Neutrophil (primary cell): Measurements from ENCODE around the gene ZNF277.
"Not testable (repeated sequence)": the region's sequence is repeated elsewhere in the genome, so short reads cannot be mapped to it uniquely, and the experiment has no call there.

Experiments used
- H3K27ac ChIP-seq: fragments of 200-600 bp; sonication (generic); 2 replicates; pipeline ENCODE4 v1.5.1; 2016; ENCODE audit warnings: mild to moderate bottlenecking, moderate library complexity
- H3K27me3 ChIP-seq: fragments of 200-600 bp; sonication (generic); 2 replicates; pipeline ENCODE4 v1.6.0; 2016; ENCODE audit warnings: mild to moderate bottlenecking
- H3K36me3 ChIP-seq: fragments of 200-600 bp; sonication (generic); 2 replicates; pipeline ENCODE4 v1.5.1; 2017
- H3K4me1 ChIP-seq, 2 experiments: fragments of 200-600 bp in 1 of 2; sonication (generic) in 1 of 2; 1 replicate in 1 of 2; 2 replicates in 1 of 2; pipeline versions ENCODE4 v1.5.1 to v1.6.1; 2013 to 2016; ENCODE audit warnings: low read depth in 1 of 2, low read length in 1 of 2, mild to moderate bottlenecking in 1 of 2, moderate library complexity in 1 of 2; ENCODE audit not compliant: control insufficient read depth in 1 of 2, insufficient read depth in 1 of 2
- H3K4me3 ChIP-seq, 2 experiments: fragments of 200-600 bp in 1 of 2; sonication (generic) in 1 of 2; 1 replicate in 1 of 2; 2 replicates in 1 of 2; pipeline ENCODE4 v1.5.1; 2013 to 2016; ENCODE audit warnings: low read depth in 1 of 2, low read length in 1 of 2, mild to moderate bottlenecking in 1 of 2, moderate library complexity in 1 of 2
- H3K9me3 ChIP-seq: fragments of 200-600 bp; sonication (generic); 2 replicates; pipeline ENCODE4 v1.5.1; 2016
- CTCF ChIP-seq: fragments of 200-600 bp; sonication (generic); IDR thresholded peaks from 2 replicates; pipeline ENCODE4 v1.5.1; 2016; ENCODE audit warnings: antibody characterized with exemption

ZNF277 gene

DNA sequence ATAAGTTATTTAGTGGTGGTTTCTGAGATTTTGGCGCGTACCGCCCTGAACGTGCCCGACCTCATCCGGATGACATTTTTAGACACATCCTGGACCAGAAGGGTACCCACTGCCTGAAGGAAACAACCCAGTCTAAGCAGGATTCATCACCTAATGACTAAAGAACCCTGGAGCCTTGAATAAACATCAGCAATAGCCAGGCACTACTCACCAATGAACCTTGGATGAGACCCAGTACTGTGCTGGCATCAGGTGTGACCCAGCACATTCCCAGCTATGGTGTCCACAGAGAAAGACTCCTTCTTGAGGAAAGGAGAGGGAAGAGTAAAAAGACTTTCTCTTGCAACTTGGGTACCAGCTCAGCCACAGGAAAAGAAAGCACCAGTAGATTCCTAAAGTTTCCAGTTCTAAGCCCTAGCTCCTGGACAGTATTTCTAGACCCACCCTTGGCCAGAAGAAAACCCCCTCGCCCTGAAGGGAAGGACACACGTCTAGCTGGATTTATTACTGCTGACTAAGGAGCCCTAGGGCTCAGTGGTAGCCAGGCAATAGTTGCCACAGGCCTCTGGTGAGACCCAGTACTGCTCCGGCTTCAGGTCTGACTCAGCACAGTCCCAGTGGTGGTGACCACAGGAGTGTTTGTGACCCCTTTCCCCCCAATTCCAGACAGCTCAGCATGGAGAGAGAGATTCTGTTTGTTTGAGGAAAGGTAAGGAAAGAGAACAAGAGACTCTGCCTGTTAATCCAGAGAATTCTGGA is 32.5 kb downstream of the ZNF277 start:
- Histone ChIP-seq H3K4me3 (no peak overlapping the region), H3K27me3 (no peaks in the 10 kb centered on the region), H3K27ac (no peak overlapping the region), H3K4me1 (no peaks in the 10 kb centered on the region), H3K36me3 (no peaks in the 10 kb centered on the region), H3K9me3 (no peaks in the 10 kb centered on the region)
- no peak for TF ChIP-seq CTCF

GRCh38 chr7:112248598-112248997 is 42.1 kb downstream of the ZNF277 start:
- Histone ChIP-seq H3K27me3 (no peaks in the 10 kb centered on the region), H3K36me3 (no peaks in the 10 kb centered on the region), H3K4me1 (no peaks in the 10 kb centered on the region), H3K9me3 (no peaks in the 10 kb centered on the region), H3K27ac (no peak overlapping the region), H3K4me3 (no peak overlapping the region)
- TF ChIP-seq CTCF = no peak

GRCh38 chr7:112249967-112250366 is 43.5 kb downstream of the ZNF277 start:
- not testable (repeated sequence) for H3K9me3 ChIP-seq, H3K36me3 ChIP-seq, H3K4me3 ChIP-seq, H3K4me1 ChIP-seq, H3K27ac ChIP-seq, H3K27me3 ChIP-seq

GRCh38 chr7:112252141-112252540 is 45.6 kb downstream of the ZNF277 start:
- H3K27me3 ChIP-seq = no peaks in the 10 kb centered on the region
- TF ChIP-seq CTCF = no peak
- H3K27ac ChIP-seq = no peak overlapping the region

GRCh38 chr7:112252691-112253090 is 46.2 kb downstream of the ZNF277 start:
- H3K4me3 ChIP-seq = no peak overlapping the region
- H3K9me3 ChIP-seq = no peaks in the 10 kb centered on the region
- no peaks in the 10 kb centered on the region for H3K4me1 ChIP-seq
- TF ChIP-seq CTCF = no peak
- no peaks in the 10 kb centered on the region for H3K36me3 ChIP-seq
- H3K27me3 ChIP-seq = no peaks in the 10 kb centered on the region
- no peak overlapping the region for H3K27ac ChIP-seq

More at GRCh38 chr7:112252141-112252540, 45.6 kb downstream of the ZNF277 start:
- no peak overlapping the region for H3K4me3 ChIP-seq
- no peaks in the 10 kb centered on the region for H3K9me3 ChIP-seq
- no peaks in the 10 kb centered on the region for H3K4me1 ChIP-seq
- H3K36me3 ChIP-seq = no peaks in the 10 kb centered on the region

DNA sequence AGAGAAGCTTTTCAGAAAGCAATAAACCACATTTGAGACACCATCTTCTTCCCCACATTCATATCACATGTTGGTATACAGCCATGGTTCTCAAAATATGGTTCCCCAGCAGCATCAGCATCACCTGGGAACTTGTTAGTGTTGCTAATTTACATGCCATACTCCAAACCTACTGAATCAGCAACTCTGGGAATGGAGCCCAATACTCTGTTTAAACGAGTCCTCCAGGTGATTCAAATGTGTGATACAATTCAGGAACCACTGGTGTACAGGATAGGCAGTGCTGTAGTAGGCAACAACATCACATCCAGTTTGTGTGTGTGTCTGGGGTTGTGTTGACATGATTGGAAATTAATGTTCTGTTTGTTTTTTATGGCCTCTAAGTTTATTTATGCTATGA is 47.7 kb downstream of the ZNF277 start:
- TF ChIP-seq CTCF = no peak
- H3K27me3 ChIP-seq = no peaks in the 10 kb centered on the region
- H3K27ac ChIP-seq = no peak overlapping the region
- no peaks in the 10 kb centered on the region for H3K36me3 ChIP-seq
- H3K4me1 ChIP-seq = no peaks in the 10 kb centered on the region
- no peak overlapping the region for H3K4me3 ChIP-seq
- H3K9me3 ChIP-seq = no peaks in the 10 kb centered on the region
